Urinary bladder (tissue), 4 donors: ENCODE data around the gene SORCS2. TPM values are rescaled to one million over a fixed set of nuclear protein-coding genes. Genes with fewer than 3 reads are reported as not detected.

Experiments
- DNase-seq: peaks from one replicate; pipeline ENCODE4 v3.0.0-alpha.2; 2015; ENCODE audit errors: extremely low spot score
- H3K27ac ChIP-seq: one replicate; pipeline ENCODE4 v1.5.1; 2013; ENCODE audit warnings: low read depth, mild to moderate bottlenecking, moderate library complexity
- H3K36me3 ChIP-seq: one replicate; pipeline ENCODE4 v1.6.1; 2013; ENCODE audit warnings: mild to moderate bottlenecking, moderate library complexity; ENCODE audit not compliant: insufficient read depth
- H3K4me1 ChIP-seq: one replicate; pipeline ENCODE4 v1.6.1; 2013; ENCODE audit warnings: mild to moderate bottlenecking, moderate library complexity; ENCODE audit not compliant: insufficient read depth
- H3K4me3 ChIP-seq: one replicate; pipeline ENCODE4 v1.5.1; 2013; ENCODE audit warnings: low read depth, low read length
- WGBS: extraction: QIAGEN DNeasy Blood & Tissue Kit; methylation state at CpG from one replicate; pipeline ENCODE4 v1.1.7; 2013; 5-methylcytosine and 5-hydroxymethylcytosine counted together
- polyA plus RNA-seq: library from polyadenylated mRNA; stranded (reverse); fragments of 200-250 nt; gene quantifications from one replicate; pipeline ENCODE4 v1.2.3, GENCODE V29; 2013
- total RNA-seq: library from RNA; depleted of rRNA; stranded (reverse); fragments of >200 nt; gene quantifications from one replicate; pipeline ENCODE4 v1.2.3, GENCODE V29; 2014
- donor health status: healthy with polysubstance abuse.
- donor health status: healthy.

SORCS2 gene
- total and polyA plus RNA-seq, 2 donors: 5.3 to 10.8 TPM

GRCh38 chr4:7769396-7770223 lies 577.3 kb downstream of the SORCS2 start:
- H3K4me1 ChIP-seq: no peaks in the 10 kb centered on the region
- DNase-seq: no peak
- no peak overlapping the region for H3K27ac ChIP-seq

GRCh38 chr4:7770224-7771050 lies 578.1 kb downstream of the SORCS2 start:
- Histone ChIP-seq H3K27ac (no peak overlapping the region), H3K4me1 (no peaks in the 10 kb centered on the region), H3K36me3 (peaks cover 3% of the 10 kb centered on the region), H3K4me3 (no peak overlapping the region)
- DNase-seq: no peak
- 89% methylated on average over 13 of the region's 13 CpGs for WGBS

More at GRCh38 chr4:7769396-7770223, 577.3 kb downstream of the SORCS2 start:
- H3K36me3 ChIP-seq: peaks cover 3% of the 10 kb centered on the region
- WGBS: 70% methylated on average over 20 of the region's 20 CpGs
- H3K4me3 ChIP-seq: no peak overlapping the region

DNA sequence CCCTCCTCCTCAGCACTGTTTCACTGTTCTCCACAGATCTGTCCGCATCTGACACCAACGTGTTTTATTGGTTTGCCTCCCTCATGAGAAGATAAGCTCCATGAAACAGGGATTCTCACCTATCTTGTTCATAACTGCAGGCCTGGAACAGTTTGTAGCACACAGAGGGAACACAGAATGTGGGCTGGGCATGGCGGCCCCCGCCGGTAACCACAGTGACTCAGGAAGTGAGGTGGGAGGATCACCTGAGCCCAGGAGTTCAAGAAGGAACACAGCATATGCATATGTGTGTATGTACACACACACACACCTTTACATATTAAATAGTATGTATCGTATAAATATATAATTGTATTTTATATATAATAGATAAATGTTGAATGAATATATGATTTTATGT lies 578.7 kb downstream of the SORCS2 start:
- no peak for DNase-seq
- H3K36me3 ChIP-seq: peaks cover 3% of the 10 kb centered on the region

DNA sequence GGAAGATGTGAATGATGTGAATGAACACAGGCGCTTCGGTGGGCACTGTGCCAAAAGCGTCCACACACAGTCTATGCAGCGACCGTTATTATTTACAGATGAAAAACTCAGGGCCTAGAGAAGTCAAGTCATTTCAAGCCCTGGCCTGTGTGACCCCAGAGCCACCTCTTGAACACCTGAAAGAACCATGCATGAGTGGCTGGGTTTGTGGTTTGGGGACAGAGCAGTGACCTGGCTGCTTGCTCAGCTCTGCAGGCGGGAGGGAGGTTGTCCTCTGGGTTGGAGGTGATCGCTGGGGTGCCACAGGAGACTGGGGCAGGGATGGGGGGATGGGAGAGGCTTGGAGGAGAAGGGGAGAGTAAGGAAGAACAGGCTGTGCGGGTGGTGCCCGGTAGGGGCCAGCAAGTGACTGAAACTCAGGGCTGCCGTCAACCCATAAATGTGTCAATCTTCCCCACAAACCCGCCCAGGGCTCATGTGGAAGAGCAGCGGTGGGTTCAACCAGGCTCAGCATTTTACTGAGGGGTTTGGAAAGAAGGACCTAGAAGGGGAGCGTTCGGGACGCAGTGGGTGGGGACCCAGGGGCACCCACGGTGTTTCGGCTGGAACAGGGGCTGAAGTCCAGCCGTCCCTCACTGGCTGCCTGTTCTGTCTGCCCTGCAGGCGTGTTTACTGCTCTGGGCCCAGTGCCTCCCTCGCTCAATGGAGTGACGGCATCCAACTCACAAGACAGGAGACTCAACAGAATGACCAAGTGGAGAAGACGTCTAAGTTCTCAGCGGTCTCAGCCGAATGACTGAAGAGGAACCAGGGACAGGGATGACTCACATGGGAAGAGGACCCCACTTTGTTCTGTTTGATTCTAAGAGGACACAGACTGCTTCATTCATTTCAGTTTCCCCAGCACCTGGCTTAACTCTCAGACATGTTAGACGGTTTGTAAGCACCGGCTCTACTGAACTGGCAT lies 579.5 kb downstream of the SORCS2 start:
- 67% methylated on average over 26 of the region's 26 CpGs for WGBS
- no peaks in the 10 kb centered on the region for H3K4me1 ChIP-seq
- H3K4me3 ChIP-seq: no peak overlapping the region
- no peak for DNase-seq
- H3K27ac ChIP-seq: no peak overlapping the region
- peaks cover 3% of the 10 kb centered on the region for H3K36me3 ChIP-seq

More for the DNA sequence above, 578.7 kb downstream of the SORCS2 start:
- H3K4me1 ChIP-seq: no peaks in the 10 kb centered on the region
- H3K4me3 ChIP-seq: no peak overlapping the region
- WGBS: 79% methylated on average over 6 of the region's 6 CpGs
- no peak overlapping the region for H3K27ac ChIP-seq

GRCh38 chr4:7772711-7773385 lies 580.5 kb downstream of the SORCS2 start:
- DNase-seq: no peak
- WGBS: 63% methylated on average over 31 of the region's 31 CpGs
- H3K4me1 ChIP-seq: no peaks in the 10 kb centered on the region

DNA sequence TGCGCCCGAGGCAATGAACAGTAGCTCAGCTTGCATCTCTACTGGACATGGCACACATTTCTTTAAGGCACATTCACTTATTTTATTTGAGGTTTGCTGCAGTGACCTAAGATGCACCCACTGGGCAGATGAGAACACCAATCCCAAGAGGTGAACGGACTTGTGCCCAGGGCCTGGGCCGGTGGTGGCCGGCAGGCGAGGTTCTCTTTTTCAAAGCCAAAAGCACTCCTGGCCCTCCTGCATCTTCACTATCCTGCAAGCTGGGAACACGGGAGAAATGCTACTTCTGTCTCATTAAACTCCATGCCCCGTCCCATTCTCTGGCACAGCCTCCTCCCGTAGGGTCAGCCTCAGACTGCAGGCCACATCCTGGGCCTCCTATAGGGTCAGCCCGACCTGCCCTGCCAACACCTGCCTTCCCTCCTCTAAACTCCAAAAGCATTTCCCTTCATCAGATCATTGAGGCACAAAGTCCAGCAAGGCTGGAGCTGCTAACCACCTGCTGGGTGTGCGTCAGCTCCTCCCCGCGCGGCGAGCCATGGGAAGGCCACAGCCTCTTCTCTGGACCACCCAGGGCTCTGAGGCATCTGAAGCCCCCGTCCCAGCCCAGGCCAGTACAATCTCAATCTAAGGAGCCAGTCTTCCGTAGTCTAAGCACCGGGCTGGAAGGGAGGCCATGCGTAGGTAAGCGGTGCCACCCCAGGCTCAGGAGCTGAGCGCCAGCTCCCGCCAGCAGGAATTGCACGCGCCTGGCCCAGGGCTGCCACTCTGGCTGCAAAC lies 581.3 kb downstream of the SORCS2 start:
- Histone ChIP-seq H3K4me3 (no peak overlapping the region), H3K27ac (no peak overlapping the region), H3K4me1 (no peaks in the 10 kb centered on the region), H3K36me3 (peaks cover 3% of the 10 kb centered on the region)
- 96% methylated on average over 24 of the region's 24 CpGs for WGBS
- no peak for DNase-seq

More at GRCh38 chr4:7772711-7773385, 580.5 kb downstream of the SORCS2 start:
- no peak overlapping the region for H3K27ac ChIP-seq
- peaks cover 3% of the 10 kb centered on the region for H3K36me3 ChIP-seq
- no peak overlapping the region for H3K4me3 ChIP-seq

DNA sequence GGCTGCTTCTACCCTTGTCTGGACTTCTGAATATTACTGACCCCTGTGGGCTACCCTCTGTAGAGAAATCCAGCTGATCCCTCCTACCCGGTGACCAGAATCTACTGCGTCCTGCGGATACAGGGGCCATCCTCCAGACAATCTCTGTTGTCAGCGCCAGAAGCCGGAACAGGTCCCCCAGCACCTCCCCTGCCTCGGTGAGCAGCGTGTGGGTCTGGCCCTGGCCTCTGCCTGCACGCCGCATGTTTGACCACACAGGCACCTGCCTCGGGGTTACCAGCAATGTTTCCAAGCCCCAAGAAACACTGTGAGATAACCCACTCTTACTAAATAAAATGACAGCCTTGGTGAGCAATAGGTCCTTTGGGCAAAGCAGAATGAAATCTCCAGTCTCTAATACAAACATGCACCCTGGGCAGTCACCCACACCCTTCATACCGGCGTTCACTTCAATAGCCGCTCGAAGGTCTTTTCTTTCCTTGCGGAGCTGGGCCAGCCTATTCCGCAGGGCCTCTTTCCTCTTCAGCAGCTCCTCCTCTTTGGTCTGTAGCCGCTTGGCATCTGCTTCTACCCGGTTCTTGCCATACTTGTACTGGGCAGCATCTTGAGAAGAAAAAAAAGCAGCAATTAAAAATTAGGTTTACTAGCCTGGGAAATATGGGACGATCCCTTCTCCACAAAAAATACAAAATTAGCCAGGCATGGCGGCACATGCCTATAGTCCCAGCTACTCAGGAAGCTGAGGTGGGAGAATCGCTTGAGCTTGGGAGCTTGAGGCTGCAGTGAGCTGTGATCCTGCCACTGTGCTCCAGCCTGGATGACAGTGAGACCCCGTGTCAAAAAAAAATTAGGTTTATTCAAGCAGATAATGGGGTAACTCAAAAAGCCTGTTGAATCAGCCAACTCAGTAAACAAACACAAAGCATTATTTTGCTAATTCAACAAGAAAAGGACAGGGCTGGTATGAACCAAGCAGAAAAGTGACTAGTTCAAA lies 582.3 kb downstream of the SORCS2 start:
- no peaks in the 10 kb centered on the region for H3K4me1 ChIP-seq
- no peak overlapping the region for H3K4me3 ChIP-seq
- no peak for DNase-seq
- peaks cover 3% of the 10 kb centered on the region for H3K36me3 ChIP-seq
- no peak overlapping the region for H3K27ac ChIP-seq
- WGBS: 94% methylated on average over 22 of the region's 22 CpGs

DNA sequence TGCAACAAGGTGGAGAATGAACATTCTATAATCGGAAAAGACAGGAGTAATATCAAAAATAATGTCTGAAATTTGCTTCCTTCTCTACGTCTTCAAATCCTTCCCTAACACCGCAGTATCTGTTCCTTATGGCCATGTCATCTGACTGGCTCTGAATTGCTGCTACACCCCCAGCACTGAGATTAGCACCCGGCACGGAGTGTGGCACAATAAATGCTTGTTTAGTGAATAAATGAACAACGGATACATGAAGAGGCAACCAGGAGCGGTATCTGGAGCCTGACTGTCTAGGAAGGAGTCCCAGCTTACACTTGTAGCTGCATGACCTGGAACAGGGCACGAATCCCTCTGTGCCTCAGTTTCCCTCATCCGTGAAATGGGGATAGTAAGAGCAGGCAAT lies 583.1 kb downstream of the SORCS2 start:
- no peak overlapping the region for H3K4me3 ChIP-seq
- 89% methylated on average over 9 of the region's 9 CpGs for WGBS
- DNase-seq: no peak
- no peak overlapping the region for H3K27ac ChIP-seq
- H3K4me1 ChIP-seq: no peaks in the 10 kb centered on the region
- H3K36me3 ChIP-seq: peaks cover 3% of the 10 kb centered on the region

DNA sequence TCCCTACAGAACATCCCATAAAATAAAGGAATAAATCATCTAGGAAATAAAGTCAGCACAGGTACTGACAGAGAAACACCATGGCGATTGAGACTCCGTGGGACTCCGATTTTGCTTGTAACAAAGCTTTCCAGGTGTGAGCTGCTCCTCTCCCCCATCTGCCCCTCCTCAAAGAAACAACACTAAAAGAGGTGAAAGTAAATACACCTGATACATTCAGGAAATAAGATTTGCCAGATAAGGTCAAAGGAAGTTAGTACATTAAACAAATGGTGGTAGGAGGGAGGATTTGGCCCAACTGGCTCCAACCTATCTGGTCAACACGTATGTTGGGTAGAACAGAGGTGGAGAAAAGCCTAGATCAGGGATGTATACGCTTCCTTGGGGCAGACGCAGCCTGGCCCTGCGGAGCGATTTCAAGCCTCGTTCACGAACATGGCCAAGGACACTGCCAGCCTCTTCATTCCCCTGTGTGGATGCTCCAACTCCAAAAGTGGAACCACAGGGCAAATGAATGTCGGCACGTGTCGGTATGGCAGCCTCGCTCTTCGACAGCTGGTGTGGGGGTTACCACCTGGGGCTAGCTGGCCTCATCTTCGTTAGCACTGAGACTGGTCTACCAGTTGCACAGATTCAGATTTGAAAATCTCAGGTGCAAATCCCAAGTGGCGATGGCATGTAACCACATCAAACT lies 584.8 kb downstream of the SORCS2 start:
- H3K27ac ChIP-seq: no peak overlapping the region
- H3K36me3 ChIP-seq: peaks cover 3% of the 10 kb centered on the region
- no peak overlapping the region for H3K4me3 ChIP-seq
- no peaks in the 10 kb centered on the region for H3K4me1 ChIP-seq
- WGBS: 96% methylated on average over 17 of the region's 17 CpGs
- DNase-seq: no peak

DNA sequence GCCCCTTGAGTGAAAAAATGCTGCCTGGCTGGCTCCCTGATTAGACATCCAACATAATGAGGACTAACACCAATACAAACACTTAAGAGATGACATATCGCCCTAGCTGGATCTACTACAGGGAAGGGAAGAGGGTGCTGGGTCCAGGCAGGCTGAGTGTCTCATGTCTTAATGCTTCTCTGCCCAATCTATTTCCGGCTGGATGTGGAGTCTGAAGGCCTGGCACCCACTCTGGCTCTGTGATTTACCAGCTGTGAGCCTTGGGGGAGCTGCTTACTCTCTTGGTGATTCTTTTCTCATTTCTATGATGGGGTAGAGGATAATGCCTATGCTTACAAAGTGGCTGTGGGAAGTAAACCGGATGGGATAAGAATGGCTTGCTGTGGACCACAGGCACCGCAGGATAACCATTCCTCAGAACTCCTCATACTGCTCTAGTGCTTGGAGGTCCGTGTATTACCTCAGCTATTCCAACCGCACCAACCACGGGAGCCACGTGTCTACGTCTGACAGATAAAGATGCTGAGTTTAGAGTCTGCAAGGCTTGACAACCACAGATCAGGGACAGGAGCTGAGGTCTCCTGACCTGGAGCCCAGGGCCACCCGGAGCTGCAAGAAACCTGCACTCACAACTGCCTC lies 585.7 kb downstream of the SORCS2 start:
- no peak overlapping the region for H3K27ac ChIP-seq
- peaks cover 3% of the 10 kb centered on the region for H3K36me3 ChIP-seq
- no peak for DNase-seq
- no peaks in the 10 kb centered on the region for H3K4me1 ChIP-seq
- 94% methylated on average over 10 of the region's 10 CpGs for WGBS
- H3K4me3 ChIP-seq: no peak overlapping the region
